GM21528 (cell line): ENCODE measurements around the gene GPRC5B.

Experiments
- ATAC-seq: cut with Tn5 transposase; IDR thresholded peaks from one replicate; pipeline ENCODE4 v1.9.1; 2021; ENCODE audit warnings: mild to moderate bottlenecking, moderate library complexity; ENCODE audit not compliant: unreplicated experiment, low FRiP score

The GPRC5B gene

GRCh38 chr16:19874851-19875546, 9.6 kb downstream of the GPRC5B start:
- no peak for ATAC-seq

- ATAC-seq, result no peak
Observed at GRCh38 chr16:19874026-19874425, 10.6 kb downstream of the GPRC5B start.

- ATAC-seq, result no peak
Observed at GRCh38 chr16:19872935-19873334, 11.7 kb downstream of the GPRC5B start.

- no peak for ATAC-seq
Observed at GRCh38 chr16:19872179-19872863, 12.3 kb downstream of the GPRC5B start.

DNA sequence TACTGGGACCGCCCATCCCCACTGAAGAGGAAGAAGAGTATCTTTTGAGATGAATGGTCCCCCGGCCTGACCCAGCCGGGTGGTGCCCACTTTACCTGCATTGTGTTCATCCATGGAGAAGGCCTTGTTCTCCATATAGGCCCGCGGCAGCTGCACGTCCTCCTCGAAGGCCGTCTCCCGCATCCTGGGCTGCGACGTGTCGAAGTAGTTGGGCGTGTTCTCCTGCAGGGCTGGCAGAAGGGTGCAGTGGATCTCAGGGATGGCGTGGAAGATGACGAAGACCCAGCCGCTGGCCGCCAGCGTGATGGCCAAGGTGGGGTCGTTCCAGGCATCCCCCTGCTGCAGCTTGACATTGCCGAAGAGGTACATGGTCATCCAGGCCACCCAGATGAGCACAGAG, 12.9 kb downstream of the GPRC5B start:
- ATAC-seq, result no peak

DNA sequence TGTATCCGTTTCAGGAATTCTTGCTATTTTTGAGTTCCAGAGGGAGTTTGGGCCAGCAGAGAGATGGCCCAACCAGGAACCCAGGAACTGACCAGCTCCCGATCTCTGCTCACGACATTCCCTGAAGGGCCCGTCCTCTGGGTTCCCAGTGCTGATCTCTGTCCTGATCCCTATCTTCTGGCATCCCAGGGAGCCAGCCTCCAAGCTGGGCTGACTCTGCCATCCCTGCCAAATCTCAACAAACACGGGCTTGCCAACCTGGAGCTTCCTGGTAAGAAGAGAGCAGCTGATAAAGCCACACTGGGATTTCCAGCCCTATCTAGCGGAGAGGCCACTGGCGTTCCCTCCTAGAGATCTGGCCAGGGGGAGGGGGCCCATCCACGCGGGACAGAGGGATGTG, 16.2 kb downstream of the GPRC5B start:
- no peak for ATAC-seq

- ATAC-seq, result no peak
Observed at GRCh38 chr16:19864566-19864965, 20.1 kb downstream of the GPRC5B start.

GRCh38 chr16:19863990-19864389, 20.7 kb downstream of the GPRC5B start:
- ATAC-seq, result no peak

- ATAC-seq, result no peak
Observed at GRCh38 chr16:19861811-19862327, 22.8 kb downstream of the GPRC5B start.

DNA sequence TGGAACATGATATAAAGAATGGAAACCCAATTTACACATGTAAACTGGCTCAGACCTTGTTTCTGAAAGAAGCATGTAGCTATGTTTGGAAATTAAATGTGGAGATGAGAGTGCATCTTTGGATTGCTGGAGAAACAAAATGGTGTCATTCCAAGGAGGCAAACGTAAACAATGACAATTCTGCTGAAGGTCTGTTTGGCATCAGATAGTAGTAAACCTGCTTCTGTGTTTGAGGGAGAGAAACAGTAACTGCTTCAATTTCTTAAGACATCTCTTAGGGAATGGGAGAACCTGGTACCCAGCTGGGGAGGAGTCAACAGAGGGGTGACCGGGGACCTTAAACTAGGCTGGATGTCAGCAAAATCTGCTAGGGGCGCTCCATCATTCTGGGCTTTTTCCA, 23.5 kb downstream of the GPRC5B start:
- ATAC-seq, result no peak

DNA sequence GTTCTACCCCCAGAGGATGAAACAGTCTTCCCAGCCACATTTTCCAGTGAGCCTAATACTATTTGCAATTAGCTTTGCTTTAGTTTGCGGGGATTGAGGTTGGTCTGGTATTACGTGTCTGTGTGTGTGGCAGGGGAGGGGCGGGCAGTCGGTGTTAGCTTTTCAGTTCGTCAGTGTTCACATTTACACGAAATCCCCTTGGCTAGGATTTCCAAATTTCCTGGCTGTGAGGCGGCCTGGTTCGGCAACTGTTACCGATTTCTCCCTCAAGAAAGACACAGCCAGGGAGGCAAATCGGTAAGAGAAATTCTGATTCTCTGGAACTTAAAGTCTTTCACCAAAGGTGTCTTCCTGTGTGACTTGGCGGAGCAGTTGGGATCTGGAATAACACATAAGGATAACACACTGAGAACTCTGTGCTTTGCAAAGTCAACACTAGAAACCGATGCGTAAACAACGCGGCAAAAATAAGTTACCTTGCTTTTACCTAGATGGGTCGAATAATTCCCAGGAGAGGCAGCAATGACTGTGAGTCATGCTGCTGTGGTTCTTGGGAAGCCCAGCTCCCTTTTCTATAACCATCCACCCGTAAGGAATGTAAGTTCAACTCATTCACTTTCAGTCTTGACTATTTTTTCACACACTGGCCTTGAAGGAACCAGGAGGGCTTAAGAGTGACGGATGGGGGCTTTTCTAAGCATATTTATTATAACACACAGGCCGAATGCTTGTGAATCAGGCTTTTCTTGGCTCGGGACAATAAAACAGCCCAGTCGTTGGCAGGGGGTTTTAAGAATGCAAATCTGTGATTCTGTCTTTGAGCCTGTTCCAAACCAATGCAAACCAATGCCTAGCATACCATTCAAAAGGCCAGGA, 24.2 kb downstream of the GPRC5B start:
- no peak for ATAC-seq

DNA sequence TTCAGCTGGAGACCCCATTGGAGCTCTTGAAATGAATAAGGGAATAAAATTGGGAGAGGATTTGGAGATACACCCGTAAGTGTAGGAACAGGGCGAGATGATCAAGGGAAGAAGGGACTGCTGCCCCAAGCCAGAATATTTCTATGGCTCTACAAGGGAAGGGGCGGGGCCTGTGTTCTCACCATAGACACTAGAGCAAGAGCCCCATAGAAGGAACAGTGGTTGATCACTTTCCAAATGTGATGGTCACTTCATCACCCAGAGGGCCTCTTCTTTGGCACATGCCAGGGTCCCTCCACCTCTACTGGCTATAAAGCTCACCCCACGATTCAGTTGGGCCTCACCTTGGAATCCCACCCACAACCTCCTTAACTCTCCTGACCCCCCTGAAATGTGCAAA, 25.0 kb downstream of the GPRC5B start:
- ATAC-seq, result no peak

- ATAC-seq, result no peak
Observed at GRCh38 chr16:19859166-19859565, 25.5 kb downstream of the GPRC5B start.

DNA sequence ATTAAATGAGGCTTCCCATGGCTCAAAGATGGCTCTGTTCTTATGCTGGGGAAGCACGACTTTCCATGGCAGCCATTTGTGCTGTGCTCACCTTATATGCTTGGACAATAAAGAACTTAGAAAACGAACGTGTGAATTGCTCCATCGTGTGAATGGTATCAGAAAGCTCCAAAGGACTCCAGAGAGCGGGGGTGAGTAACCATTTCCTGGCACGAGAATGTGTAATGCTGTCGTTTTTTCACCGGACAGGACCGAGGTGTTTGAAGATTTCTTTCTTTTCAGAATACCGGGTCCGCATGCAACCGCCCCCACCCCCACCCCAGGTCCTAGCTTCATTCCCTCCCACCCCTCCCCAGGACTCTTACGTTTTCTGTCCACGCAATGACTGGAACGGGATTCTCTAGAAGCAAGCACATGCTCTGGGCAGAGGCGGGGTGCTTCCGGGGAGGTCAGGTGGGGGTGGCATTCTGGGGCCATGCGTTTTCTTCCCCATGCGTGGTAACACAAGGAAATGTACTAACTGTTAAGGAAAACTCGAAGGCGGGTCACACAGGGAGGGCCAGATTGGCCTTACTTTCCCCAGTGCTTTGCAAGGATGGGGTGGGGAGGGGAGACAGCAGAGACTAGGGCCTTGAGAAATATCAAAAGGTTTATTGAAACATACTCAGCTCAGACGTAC, 26.2 kb downstream of the GPRC5B start:
- no peak for ATAC-seq

DNA sequence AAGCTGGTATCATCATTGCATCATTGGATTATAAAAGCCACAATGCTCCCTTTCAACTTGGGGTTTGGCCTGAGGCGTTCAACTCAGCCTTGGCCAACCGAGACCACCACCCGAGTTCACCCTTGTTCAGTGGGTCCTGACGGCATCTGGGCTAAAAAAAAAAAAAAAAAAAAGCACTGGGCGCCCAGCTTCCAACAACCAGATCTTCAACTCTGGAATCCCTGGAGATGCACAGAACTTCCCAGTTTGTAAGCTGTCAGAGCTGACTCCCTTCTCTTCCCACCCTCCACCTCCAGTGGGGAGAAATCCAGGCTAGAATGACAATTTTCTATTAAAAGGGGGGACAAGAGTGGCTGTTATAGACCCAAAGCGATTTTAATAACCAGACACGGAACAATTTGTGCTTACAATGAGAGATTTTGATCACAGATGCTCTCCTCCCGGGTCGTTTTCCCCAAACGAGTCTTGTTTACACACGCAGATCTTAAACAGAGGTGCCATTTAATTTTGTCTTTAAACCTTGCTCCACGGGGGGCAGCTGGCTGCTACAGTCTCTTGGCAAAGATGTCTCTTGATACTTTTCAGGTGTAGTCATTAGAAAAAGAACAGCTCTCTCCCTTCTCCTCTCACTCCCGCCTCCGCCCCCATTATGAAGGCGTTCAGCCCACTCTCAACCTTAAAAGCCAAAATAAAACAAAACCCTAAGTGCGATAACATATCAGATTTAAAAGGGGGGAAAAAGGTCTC, 26.9 kb downstream of the GPRC5B start:
- no peak for ATAC-seq

DNA sequence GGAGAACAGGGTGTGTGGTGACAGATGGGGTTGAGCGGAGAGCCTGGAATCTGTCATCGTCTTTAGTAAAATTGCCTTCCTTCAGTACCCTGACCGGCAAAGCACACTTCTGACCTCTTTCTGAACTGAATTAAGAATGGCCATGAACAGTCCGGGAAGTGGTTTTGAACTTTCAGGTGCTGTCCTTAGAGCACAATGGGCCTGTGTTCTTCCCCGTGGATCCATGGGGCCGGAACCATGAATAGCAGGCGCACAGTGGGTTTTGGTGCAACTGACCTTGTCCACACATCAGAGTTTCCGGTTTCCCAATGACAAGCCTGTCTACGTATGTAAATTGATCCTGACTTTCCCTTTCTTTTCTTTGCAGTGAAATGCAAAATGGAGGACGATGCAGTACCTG, 28.5 kb downstream of the GPRC5B start:
- no peak for ATAC-seq

DNA sequence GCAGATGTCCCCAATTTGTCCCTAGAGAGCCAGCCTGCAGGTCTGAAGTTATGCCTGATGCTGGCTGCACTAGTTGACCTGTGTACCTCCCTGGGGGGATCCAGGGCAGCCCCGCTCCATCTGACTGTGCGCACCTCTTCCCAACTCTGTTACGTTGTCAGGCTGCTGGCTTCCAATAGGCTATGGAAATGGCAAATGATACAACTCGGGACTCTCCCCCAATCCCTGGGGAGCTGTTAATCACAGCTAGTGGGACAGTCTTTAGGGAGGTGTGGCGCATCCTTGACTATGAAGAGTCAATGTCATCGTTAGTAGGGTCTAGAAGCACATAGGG, 30.1 kb downstream of the GPRC5B start:
- ATAC-seq, result no peak

- no peak for ATAC-seq
Observed at GRCh38 chr16:19853742-19854542, 30.7 kb downstream of the GPRC5B start.

DNA sequence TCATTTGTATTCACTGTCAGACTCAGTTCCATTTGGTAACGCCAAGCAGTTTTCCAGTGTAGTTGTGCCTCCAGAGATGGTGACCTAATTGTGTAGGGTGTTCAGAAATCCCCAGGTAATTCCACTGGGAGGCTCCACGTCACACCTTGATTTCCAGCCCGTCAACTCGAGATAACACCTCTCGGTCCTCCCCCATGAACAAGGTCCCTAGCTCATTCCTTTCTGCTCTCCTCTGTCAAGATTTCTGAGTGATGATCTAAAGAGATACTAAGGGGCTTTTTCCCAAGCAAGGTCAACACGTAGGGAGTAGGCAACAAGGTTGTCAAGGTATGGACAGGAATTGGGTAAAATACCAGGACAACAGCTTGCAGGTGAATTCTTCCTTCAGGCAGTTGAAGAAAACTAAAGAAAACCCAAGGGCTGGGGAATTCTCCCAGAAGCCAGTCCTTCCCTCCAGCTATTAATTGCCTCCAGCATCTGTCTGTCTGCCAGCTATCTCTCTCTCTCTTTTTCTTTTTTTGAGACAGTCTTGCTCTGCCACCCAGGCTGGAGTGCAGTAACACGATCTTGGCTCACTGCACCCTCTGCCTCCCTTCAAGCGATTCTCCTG, 31.4 kb downstream of the GPRC5B start:
- no peak for ATAC-seq
